HepG2 (cell line): Measurements from ENCODE around the gene NR3C2. TPM values are rescaled to one million over a fixed set of nuclear protein-coding genes. Genes with fewer than 3 reads are reported as not detected.

Experiments used
- ATAC-seq: fragments of 200-7000 bp; cut with Tn5 transposase; 3 replicates; pipeline ENCODE4 v1.9.1; 2020; ENCODE audit warnings: mild to moderate bottlenecking, moderate library complexity
- BruUV-seq: library from RNA; stranded (reverse); fragments of 400-500 nt; replicated peaks from 2 replicates; lab custom pipeline; 2021; lab: Mats Ljungman, UMichigan
- CTCF ChIA-PET: fragments of 300-600 bp; formaldehyde crosslinking; extraction: SDS; loops from one replicate; lab custom pipeline; 2021; ENCODE audit warnings: low total read pairs, inconsistent platforms, low intra/inter-chr PET ratio; lab: Yijun Ruan, JAX
- POLR2A ChIA-PET: fragments of 350-600 bp; sonication (Branson Sonifier 250); formaldehyde crosslinking; loops from one replicate; lab custom pipeline; 2020; ENCODE audit warnings: antibody characterized with exemption, inconsistent platforms; lab: Yijun Ruan, JAX
- DNase-seq: peaks from one replicate; pipeline ENCODE4 v3.0.0-alpha.2; 2015; ENCODE audit warnings: low spot score
- FAIRE-seq: peaks from 3 replicates; lab custom pipeline; 2011; peaks lifted over from hg19 to GRCh38; lab: Jason Lieb, UNC
- H2AFZ ChIP-seq: one replicate; pipeline ENCODE4 v1.6.1; 2011; ENCODE audit warnings: low read length, inconsistent platforms
- H3K27ac ChIP-seq: fragments of 300-600 bp; 3 replicates; pipeline ENCODE4 v1.8.0; 2011; ENCODE audit warnings: mixed run types, mild to moderate bottlenecking, mixed read lengths, low read length, inconsistent platforms; ENCODE audit not compliant: insufficient read depth; ENCODE audit errors: extremely low read length
- H3K27me3 ChIP-seq, 2 experiments: fragments of 200-600 bp in 1 of 2; 2 replicates in 1 of 2; 3 replicates in 1 of 2; pipeline versions ENCODE4 v1.6.0 to v1.8.0; 2011; ENCODE audit warnings: low read length in 2 of 2, mild to moderate bottlenecking in 2 of 2, moderate library complexity in 2 of 2, inconsistent platforms in 1 of 2; ENCODE audit not compliant: insufficient read depth in 2 of 2, control insufficient read depth in 1 of 2
- H3K36me3 ChIP-seq, 2 experiments: fragments of 200-600 bp in 1 of 2; replicated peaks in 1 of 2; 2 replicates in 1 of 2; 3 replicates in 1 of 2; pipeline versions ENCODE4 v1.5.1 to v1.8.0; 2011; ENCODE audit warnings: low read length in 2 of 2, inconsistent platforms in 1 of 2; ENCODE audit not compliant: insufficient read depth in 2 of 2, control insufficient read depth in 1 of 2
- H3K4me1 ChIP-seq: 2 replicates; pipeline ENCODE4 v1.5.1; 2012; ENCODE audit warnings: low read length, inconsistent platforms; ENCODE audit not compliant: insufficient read depth
- H3K4me2 ChIP-seq: 2 replicates; pipeline ENCODE4 v1.6.0; 2011; ENCODE audit warnings: low read depth, low read length, inconsistent platforms
- H3K4me3 ChIP-seq, 3 experiments: fragments of 200-600 bp in 1 of 3; sonication (generic), shearing (Covaris generic) in 1 of 3; replicated peaks in 1 of 3; 2 replicates each; pipeline ENCODE4 v1.5.1; 2011 to 2016; ENCODE audit warnings: low read length in 3 of 3, inconsistent platforms in 2 of 3, low read depth in 2 of 3, mild to moderate bottlenecking in 2 of 3, control low read depth in 1 of 3, mixed read lengths in 1 of 3; ENCODE audit not compliant: insufficient read depth in 1 of 3
- H3K79me2 ChIP-seq: one replicate; pipeline ENCODE4 v1.6.1; 2011; ENCODE audit warnings: low read length, inconsistent platforms; ENCODE audit not compliant: insufficient read depth
- H3K9ac ChIP-seq: 2 replicates; pipeline ENCODE4 v1.6.0; 2011; ENCODE audit warnings: mild to moderate bottlenecking, low read depth, low read length, inconsistent platforms; ENCODE audit not compliant: insufficient read depth
- H3K9me3 ChIP-seq: 2 replicates; pipeline ENCODE4 v1.5.1; 2012; ENCODE audit warnings: mild to moderate bottlenecking, low read length
- H4K20me1 ChIP-seq: 2 replicates; pipeline ENCODE4 v1.6.0; 2011; ENCODE audit warnings: inconsistent platforms, mild to moderate bottlenecking, low read length, moderate library complexity; ENCODE audit not compliant: insufficient read depth
- KLF15 ChIP-seq: sonication (generic); formaldehyde crosslinking; IDR thresholded peaks from 2 replicates; pipeline ENCODE4 v1.8.1; 2023; ENCODE audit warnings: borderline replicate concordance, mild to moderate bottlenecking, inconsistent platforms, missing genetic modification reagents, mixed read lengths
- KLF9 ChIP-seq: IDR thresholded peaks from 2 replicates; pipeline ENCODE4 v1.6.1; 2016; ENCODE audit warnings: low read depth
- NCOA1 ChIP-seq: sonication (generic); formaldehyde crosslinking; IDR thresholded peaks from 2 replicates; pipeline ENCODE4 v1.9.0; 2021; ENCODE audit warnings: missing genetic modification reagents
- PAF1 ChIP-seq: IDR thresholded peaks from 2 replicates; pipeline ENCODE4 v1.6.1; 2016; ENCODE audit warnings: missing genetic modification reagents, missing compliant biosample characterization
- PCBP1 ChIP-seq: fragments of 200-400 bp; formaldehyde crosslinking; IDR thresholded peaks from 2 replicates; pipeline ENCODE4 v1.6.1; 2017; ENCODE audit warnings: mild to moderate bottlenecking, low read depth, low read length, borderline replicate concordance
- RARA ChIP-seq: IDR thresholded peaks from 2 replicates; pipeline ENCODE4 v1.6.1; 2016; ENCODE audit warnings: missing genetic modification reagents, missing compliant biosample characterization
- WIZ ChIP-seq: sonication (generic); formaldehyde crosslinking; IDR thresholded peaks from 2 replicates; pipeline ENCODE4 v1.5.1; 2020; ENCODE audit warnings: mild to moderate bottlenecking, missing genetic modification reagents
- ZNF205 ChIP-seq: IDR thresholded peaks from 2 replicates; pipeline ENCODE4 v1.6.1; 2018; ENCODE audit warnings: missing biosample characterization, missing genetic modification reagents
- ZNF282 ChIP-seq: fragments of 450-650 bp; IDR thresholded peaks from 2 replicates; pipeline ENCODE4 v1.6.1; 2018; ENCODE audit not compliant: partially characterized antibody
- ZNF644 ChIP-seq: IDR thresholded peaks from 2 replicates; pipeline ENCODE4 v1.6.1; 2016; ENCODE audit warnings: low read depth
- ZSCAN21 ChIP-seq: sonication (generic); formaldehyde crosslinking; IDR thresholded peaks from 2 replicates; pipeline ENCODE4 v1.8.0; 2022; ENCODE audit warnings: mild to moderate bottlenecking, missing genetic modification reagents, moderate library complexity, borderline replicate concordance
- WGBS: methylation state at CpG from one replicate; pipeline ENCODE4 v1.1.6; 2017; ENCODE audit warnings: low lambda C conversion rate; 5-methylcytosine and 5-hydroxymethylcytosine counted together
- in situ Hi-C: cut with HindIII; loops from 2 replicates; pipeline ENCODE4 v1.10.0; 2017; ENCODE audit warnings: low pct_unique_long_range_greater_than_20kb; ENCODE audit not compliant: extremely low pct_ligation_motif_present
- intact Hi-C: fragments of 100-400 bp; cut with micrococcal nuclease; formaldehyde crosslinking; loops from one replicate; pipeline ENCODE4 v1.10.0; 2022; ENCODE audit not compliant: unreplicated experiment
- polyA plus RNA-seq, 8 experiments: library from polyadenylated mRNA; depleted of rRNA in 3 of 8; stranded (reverse) in 7 of 8; unstranded in 1 of 8; fragments of >200 nt; fragmentation: Illumina TruSeq in 4 of 8; extraction: Trizol in 4 of 8; gene quantifications; 2 replicates each; pipeline versions ENCODE4 v1.2.1 to v1.2.3, GENCODE V29; 2011 to 2016; ENCODE audit warnings: low read depth in 4 of 8, missing spikeins in 1 of 8, mixed read lengths in 1 of 8; ENCODE audit not compliant: insufficient read depth in 1 of 8
- total RNA-seq, 5 experiments: library from RNA; depleted of rRNA; stranded (reverse); fragments of >200 nt; fragmentation: Illumina TruSeq; extraction: Trizol; gene quantifications; 2 replicates each; pipeline ENCODE4 v1.2.3, GENCODE V29; 2016; ENCODE audit warnings: low read depth in 1 of 5
- TF ChIP-seq, protein P1 (sequence below): sonication (generic); formaldehyde crosslinking; IDR thresholded peaks from 2 replicates; pipeline ENCODE4 v1.4.0; 2020; ENCODE audit warnings: missing genetic modification reagents
- TF ChIP-seq, protein P2 (sequence below): sonication (generic); formaldehyde crosslinking; IDR thresholded peaks from 2 replicates; pipeline ENCODE4 v1.4.0; 2020; ENCODE audit warnings: missing genetic modification reagents
- TF ChIP-seq, protein P3 (sequence below): IDR thresholded peaks from 2 replicates; pipeline ENCODE4 v1.6.1; 2016; ENCODE audit warnings: low read depth

Gene NR3C2
- total and polyA plus RNA-seq, 2 of the 13 experiments (the other 11 are each of a cell fraction or from before 2014, with no cell fraction given), result 0.26 to 0.46 TPM

DNA sequence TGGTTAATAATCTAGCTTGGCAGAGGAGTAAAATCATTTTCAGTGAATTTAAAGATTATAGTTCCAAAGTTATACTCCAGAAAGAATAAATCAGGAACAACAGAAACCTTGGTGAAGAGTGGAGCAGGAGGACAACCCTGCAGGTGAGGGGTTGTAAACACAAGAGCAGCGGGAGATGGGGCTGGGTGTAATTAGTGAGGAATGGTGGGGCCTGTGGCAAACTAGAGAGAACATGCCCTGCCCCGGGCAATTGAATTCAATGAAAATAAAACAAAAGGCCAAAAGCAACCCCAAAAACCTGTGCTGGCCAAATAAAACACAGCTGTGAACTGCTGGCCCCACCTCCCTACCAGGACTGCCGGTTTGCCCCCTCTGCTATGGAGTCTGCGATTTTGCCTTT is 325.2 kb downstream of the NR3C2 start:
- ChIA-PET CTCF (no interaction called here), POLR2A (no interaction called here)
- TF ChIP-seq KLF15 (CRISPR knock-in tag), result no peak
- Histone ChIP-seq H3K27ac (no peak overlapping the region), H3K27me3 (no peaks in the 10 kb centered on the region), H3K4me2 (no peak overlapping the region), H3K4me3 (no peak overlapping the region), H3K36me3 (no peaks in the 10 kb centered on the region), H3K9me3 (no peaks in the 10 kb centered on the region), H4K20me1 (no peaks in the 10 kb centered on the region), H3K79me2 (no peaks in the 10 kb centered on the region), H2AFZ (no peak overlapping the region), H3K4me1 (no peaks in the 10 kb centered on the region), H3K9ac (no peak overlapping the region)
- ATAC-seq (no peak), DNase-seq (no peak), FAIRE-seq (no peak)
- no TSS peak for BruUV-seq
- in situ Hi-C loops (no loop called here), intact Hi-C loops (no loop called here)
- WGBS, result 42% methylated on average over 4 of the region's 4 CpGs

DNA sequence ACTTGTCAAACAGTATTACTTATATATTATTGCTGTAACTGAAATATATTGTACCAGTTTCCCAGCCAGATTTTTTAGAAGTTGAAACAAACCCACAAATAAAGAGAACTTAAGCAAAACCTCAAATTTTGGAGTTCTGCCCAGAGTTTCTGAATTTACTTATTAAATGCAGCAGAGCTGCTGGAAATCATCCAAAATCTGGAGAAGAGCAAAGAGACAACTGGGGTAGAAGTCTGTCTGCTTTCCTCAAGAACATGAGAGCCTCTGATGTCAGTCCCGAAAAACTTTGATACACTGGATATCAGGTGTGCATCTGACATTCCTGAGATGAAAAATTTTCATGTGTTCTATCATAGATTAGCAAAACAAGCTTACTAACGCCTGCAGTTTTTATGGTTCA is 325.9 kb downstream of the NR3C2 start:
- CTCF ChIA-PET, result no interaction called here
- POLR2A ChIA-PET, result no interaction called here
- Histone ChIP-seq H3K4me2 (no peak overlapping the region), H3K79me2 (no peaks in the 10 kb centered on the region), H3K27ac (no peak overlapping the region), H3K4me3 (no peak overlapping the region), H3K27me3 (no peaks in the 10 kb centered on the region), H3K36me3 (no peaks in the 10 kb centered on the region), H3K9me3 (no peaks in the 10 kb centered on the region), H3K9ac (no peak overlapping the region), H4K20me1 (no peaks in the 10 kb centered on the region), H3K4me1 (no peaks in the 10 kb centered on the region), H2AFZ (no peak overlapping the region)
- DNase-seq, result no peak
- in situ Hi-C loops (no loop called here), intact Hi-C loops (no loop called here)
- FAIRE-seq, result no peak
- no peak for ATAC-seq
- BruUV-seq, result no TSS peak
- 7% methylated on average over 2 of the region's 2 CpGs for WGBS
- TF ChIP-seq KLF9 (no peak), ZSCAN21 (CRISPR knock-in tag) (no peak), PCBP1 (no peak), RARA (CRISPR knock-in tag) (no peak), ZNF644 (CRISPR knock-in tag) (no peak), PAF1 (CRISPR knock-in tag) (no peak), WIZ (no peak), ZNF205 (no peak), ZNF282 (no peak), NCOA1 (CRISPR knock-in tag) (no peak)
- TF ChIP-seq, protein P1, sequence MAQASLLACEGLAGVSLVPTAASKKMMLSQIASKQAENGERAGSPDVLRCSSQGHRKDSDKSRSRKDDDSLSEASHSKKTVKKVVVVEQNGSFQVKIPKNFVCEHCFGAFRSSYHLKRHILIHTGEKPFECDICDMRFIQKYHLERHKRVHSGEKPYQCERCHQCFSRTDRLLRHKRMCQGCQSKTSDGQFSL (CRISPR knock-in tag), result no peak
- TF ChIP-seq, protein P2, sequence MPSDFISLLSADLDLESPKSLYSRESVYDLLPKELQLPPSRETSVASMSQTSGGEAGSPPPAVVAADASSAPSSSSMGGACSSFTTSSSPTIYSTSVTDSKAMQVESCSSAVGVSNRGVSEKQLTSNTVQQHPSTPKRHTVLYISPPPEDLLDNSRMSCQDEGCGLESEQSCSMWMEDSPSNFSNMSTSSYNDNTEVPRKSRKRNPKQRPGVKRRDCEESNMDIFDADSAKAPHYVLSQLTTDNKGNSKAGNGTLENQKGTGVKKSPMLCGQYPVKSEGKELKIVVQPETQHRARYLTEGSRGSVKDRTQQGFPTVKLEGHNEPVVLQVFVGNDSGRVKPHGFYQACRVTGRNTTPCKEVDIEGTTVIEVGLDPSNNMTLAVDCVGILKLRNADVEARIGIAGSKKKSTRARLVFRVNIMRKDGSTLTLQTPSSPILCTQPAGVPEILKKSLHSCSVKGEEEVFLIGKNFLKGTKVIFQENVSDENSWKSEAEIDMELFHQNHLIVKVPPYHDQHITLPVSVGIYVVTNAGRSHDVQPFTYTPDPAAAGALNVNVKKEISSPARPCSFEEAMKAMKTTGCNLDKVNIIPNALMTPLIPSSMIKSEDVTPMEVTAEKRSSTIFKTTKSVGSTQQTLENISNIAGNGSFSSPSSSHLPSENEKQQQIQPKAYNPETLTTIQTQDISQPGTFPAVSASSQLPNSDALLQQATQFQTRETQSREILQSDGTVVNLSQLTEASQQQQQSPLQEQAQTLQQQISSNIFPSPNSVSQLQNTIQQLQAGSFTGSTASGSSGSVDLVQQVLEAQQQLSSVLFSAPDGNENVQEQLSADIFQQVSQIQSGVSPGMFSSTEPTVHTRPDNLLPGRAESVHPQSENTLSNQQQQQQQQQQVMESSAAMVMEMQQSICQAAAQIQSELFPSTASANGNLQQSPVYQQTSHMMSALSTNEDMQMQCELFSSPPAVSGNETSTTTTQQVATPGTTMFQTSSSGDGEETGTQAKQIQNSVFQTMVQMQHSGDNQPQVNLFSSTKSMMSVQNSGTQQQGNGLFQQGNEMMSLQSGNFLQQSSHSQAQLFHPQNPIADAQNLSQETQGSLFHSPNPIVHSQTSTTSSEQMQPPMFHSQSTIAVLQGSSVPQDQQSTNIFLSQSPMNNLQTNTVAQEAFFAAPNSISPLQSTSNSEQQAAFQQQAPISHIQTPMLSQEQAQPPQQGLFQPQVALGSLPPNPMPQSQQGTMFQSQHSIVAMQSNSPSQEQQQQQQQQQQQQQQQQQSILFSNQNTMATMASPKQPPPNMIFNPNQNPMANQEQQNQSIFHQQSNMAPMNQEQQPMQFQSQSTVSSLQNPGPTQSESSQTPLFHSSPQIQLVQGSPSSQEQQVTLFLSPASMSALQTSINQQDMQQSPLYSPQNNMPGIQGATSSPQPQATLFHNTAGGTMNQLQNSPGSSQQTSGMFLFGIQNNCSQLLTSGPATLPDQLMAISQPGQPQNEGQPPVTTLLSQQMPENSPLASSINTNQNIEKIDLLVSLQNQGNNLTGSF (CRISPR knock-in tag), result no peak
- TF ChIP-seq, protein P3, sequence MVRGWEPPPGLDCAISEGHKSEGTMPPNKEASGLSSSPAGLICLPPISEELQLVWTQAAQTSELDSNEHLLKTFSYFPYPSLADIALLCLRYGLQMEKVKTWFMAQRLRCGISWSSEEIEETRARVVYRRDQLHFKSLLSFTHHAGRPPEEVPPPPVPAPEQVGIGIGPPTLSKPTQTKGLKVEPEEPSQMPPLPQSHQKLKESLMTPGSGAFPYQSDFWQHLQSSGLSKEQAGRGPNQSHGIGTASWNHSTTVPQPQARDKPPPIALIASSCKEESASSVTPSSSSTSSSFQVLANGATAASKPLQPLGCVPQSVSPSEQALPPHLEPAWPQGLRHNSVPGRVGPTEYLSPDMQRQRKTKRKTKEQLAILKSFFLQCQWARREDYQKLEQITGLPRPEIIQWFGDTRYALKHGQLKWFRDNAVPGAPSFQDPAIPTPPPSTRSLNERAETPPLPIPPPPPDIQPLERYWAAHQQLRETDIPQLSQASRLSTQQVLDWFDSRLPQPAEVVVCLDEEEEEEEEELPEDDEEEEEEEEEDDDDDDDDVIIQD (CRISPR knock-in tag), result no peak
